CD4-positive, alpha-beta T cell treated with Interleukin-15 for 4 hours (primary cell): ENCODE measurements around the gene TULP3.

Experiments
- DNase-seq: peaks from one replicate; pipeline ENCODE4 v3.0.0-alpha.2; 2020; ENCODE audit warnings: low spot score

The TULP3 gene

GRCh38 chr12:2930865-2931264 lies 40.2 kb downstream of the TULP3 start:
- DNase-seq: no peak

- no peak for DNase-seq
Measured at GRCh38 chr12:2933586-2933985, 42.9 kb downstream of the TULP3 start.

- no peak for DNase-seq
Measured at GRCh38 chr12:2934371-2934770, 43.7 kb downstream of the TULP3 start.

GRCh38 chr12:2936301-2936700 lies 45.6 kb downstream of the TULP3 start:
- DNase-seq: no peak

- no peak for DNase-seq
Measured at GRCh38 chr12:2937500-2937899, 46.8 kb downstream of the TULP3 start.

- no peak for DNase-seq
Measured at GRCh38 chr12:2939191-2939590, 48.5 kb downstream of the TULP3 start.

- DNase-seq: no peak
Measured at GRCh38 chr12:2940564-2940963, 49.9 kb downstream of the TULP3 start.

- DNase-seq: no peak
Measured at GRCh38 chr12:2941524-2941923, 50.8 kb downstream of the TULP3 start.

- DNase-seq: peak; percentile 48
Measured at GRCh38 chr12:2944401-2945047, 53.8 kb downstream of the TULP3 start.

- DNase-seq: no peak
Measured at GRCh38 chr12:2949411-2949810, 58.7 kb downstream of the TULP3 start.

GRCh38 chr12:2955888-2956287 lies 65.2 kb downstream of the TULP3 start:
- DNase-seq: no peak

- DNase-seq: no peak
Measured at GRCh38 chr12:2957816-2958431, 67.2 kb downstream of the TULP3 start.

GRCh38 chr12:2958432-2959191 lies 67.9 kb downstream of the TULP3 start:
- no peak for DNase-seq

- no peak for DNase-seq
Measured at GRCh38 chr12:2959192-2959504, 68.5 kb downstream of the TULP3 start, which contains the start of gene TEAD4. Gene TEAD4 (plus strand): TSS chr12:2959397.

GRCh38 chr12:2959505-2960389 lies 69.1 kb downstream of the TULP3 start:
- no peak for DNase-seq

GRCh38 chr12:2960390-2960956 lies 69.8 kb downstream of the TULP3 start:
- no peak for DNase-seq

- no peak for DNase-seq
Measured at GRCh38 chr12:2960996-2961616, 70.4 kb downstream of the TULP3 start.

GRCh38 chr12:2961705-2962104 lies 71.0 kb downstream of the TULP3 start:
- no peak for DNase-seq

- no peak for DNase-seq
Measured at GRCh38 chr12:2963154-2963759, 72.6 kb downstream of the TULP3 start.

GRCh38 chr12:2963760-2964292 lies 73.1 kb downstream of the TULP3 start:
- DNase-seq: no peak

- DNase-seq: no peak
Measured at GRCh38 chr12:2967651-2968050, 77.0 kb downstream of the TULP3 start.
